ENCODE data around the gene HOXB6.

HOXB6 gene

DNA sequence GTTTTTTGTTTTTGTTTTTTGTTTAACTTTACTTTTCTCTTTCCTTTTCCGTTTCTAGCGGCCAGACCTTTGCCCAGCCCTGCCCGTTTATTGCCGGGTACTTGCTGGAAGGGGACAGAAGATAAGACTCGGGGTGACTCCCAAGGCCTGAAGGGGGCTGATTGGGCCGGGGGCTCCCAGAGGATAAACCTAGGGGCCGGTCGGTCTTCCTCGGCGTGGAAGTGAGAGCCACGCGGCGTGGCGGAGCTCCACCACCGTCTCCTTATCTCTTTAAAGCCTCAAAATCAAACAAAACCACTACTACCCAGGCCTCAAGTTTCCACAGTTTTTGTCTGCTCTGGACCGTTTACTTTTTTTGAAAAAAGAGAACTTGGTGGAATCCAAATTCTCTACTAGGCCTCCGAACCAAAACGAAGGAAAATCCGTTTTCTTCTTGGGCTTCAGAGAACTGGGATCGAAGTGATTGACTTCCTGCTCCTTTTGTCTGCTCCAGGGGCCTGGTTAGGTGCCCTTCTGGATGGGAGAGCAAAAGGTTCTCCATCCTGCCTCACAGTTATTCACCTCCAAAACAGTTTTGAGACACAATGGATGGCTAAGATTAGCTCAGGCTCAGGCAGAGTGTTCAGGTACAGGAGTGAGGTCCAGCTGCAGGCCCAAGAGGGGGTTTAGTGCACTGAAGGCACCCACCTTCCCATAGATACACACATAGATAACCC is 29.9 kb upstream of the HOXB6 start:
- DNase-seq: no peak

DNA sequence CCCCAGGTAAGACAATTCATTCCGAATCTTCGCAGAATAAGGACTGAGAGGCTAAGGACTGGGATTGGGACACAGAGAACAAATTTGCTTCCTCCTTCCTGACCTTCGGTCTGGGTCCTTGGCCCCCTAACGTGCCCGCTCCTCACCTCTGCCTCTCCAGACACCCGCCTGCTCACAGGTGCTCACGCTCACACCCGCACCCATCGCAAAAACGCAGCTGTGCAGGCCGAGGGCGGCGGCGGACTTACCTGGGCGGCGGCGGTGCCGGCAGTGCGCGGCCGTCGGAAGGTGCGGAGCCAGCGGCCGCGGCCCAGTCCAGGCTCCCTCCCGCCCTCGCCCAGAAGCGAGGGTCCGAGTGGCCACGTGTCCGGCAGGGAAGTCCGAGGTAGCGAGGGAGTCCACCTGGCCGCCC is 28.5 kb upstream of the HOXB6 start:
- DNase-seq: no peak

DNA sequence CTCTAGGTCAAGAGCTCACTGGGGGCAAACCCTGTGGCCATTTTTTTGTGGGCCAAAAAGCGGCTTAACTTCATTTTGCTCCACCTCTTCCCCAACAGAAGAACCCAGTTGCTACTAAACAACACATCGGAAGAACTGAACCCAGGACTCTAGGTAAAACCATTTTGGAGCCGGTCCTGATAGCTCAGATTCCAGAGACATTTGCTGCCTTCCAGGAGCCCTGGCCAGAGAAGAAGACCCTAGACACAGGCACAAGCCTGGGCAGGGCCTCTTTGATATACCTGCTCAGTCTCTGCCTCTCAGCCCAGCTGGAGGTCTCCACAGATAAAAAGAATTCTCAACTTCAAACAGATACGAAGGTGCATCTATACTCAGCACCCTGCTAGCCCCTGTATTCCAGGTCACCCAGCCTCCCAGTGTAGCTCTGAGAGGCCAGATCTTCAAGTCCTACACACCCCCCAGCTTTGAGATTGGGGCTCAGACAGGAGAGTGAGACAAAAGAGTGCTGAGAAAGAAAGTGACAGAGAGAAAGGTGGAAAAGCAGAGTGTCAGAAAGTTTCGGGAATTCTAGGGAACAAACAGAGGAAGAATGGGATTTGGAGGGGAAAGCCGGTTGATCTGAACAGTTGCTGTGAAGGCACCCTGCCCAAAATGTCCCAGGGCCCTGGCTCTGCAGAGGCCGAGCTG is 27.9 kb upstream of the HOXB6 start:
- no peak for DNase-seq

DNA sequence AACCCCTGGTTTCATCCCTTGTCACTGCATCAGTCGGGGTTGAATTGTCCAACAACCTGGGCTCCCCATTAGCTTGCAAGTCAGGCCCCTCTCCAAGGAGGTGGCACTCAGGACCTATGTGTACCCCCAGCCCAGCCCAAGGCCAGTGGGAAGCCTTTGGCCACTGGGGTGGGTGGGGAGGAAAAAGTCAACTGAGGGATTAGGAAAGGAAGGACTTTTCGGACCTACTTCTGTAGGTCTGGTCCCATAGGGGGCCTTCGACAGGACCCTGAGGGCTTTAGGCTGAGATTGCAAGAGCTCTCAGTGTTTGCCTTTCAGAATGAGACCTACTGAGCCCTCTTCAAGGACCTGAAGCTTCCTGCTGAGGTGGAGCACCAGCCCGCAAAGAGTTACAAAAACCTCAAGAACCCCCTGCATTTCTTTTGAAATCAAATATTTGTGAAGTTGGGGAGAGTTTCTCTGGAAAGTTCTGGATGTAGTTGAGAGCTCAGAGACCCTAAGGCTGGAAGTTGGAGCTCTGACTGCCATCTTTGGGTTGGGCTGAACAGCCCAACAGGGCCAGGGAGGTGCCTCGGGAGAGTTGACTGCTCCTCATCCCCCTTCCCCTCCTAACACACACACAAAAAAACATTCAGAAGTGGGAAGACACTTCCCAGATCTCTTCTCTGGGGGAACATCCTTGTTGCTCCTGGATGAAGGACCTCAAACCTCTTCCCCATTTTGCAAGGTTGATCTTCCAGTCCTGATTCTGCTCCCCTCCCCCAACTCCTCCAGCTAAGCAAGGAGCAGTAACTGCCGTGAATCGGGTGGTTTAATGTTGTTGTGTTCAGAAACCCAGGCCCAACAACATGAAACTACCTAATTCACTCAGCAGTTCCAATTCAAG is 27.1 kb upstream of the HOXB6 start:
- DNase-seq: no peak

DNA sequence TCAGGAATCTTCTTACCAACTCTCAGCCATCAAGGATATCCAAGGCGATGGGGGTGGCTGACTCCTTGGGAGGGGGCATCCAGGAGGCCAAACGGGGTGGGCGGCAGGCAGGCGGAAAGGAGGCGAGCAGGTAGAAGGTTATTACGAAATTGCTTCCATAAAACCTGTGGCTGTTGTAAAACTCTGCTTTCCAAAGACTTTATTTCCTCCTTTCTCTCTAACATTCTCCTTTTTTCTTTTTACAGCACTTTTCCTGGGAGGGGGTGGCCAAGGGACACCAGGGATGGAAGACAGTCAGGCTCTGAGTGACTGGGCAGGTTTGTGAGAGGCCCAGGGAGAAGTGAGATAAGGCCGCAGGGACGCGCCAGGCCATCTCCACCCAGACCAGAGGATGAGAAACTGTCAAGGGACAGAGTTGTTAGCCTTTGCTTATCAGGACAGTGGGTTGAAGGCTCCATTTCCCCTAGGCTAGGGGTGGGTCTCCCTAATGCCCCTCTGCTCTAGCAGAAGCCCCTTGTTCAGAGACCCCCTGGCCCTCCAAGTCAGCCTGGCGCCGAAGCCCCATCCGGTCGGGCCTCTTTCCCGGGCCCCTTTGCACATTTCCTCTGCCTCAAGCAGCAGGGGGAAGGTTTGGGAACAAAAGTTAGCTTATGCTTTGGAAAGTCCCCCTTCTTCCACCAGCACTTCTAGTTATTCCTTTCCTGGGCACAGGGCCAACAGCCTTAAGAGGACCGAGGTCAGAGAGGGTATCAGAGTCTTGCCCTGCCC is 26.3 kb upstream of the HOXB6 start:
- DNase-seq: no peak

DNA sequence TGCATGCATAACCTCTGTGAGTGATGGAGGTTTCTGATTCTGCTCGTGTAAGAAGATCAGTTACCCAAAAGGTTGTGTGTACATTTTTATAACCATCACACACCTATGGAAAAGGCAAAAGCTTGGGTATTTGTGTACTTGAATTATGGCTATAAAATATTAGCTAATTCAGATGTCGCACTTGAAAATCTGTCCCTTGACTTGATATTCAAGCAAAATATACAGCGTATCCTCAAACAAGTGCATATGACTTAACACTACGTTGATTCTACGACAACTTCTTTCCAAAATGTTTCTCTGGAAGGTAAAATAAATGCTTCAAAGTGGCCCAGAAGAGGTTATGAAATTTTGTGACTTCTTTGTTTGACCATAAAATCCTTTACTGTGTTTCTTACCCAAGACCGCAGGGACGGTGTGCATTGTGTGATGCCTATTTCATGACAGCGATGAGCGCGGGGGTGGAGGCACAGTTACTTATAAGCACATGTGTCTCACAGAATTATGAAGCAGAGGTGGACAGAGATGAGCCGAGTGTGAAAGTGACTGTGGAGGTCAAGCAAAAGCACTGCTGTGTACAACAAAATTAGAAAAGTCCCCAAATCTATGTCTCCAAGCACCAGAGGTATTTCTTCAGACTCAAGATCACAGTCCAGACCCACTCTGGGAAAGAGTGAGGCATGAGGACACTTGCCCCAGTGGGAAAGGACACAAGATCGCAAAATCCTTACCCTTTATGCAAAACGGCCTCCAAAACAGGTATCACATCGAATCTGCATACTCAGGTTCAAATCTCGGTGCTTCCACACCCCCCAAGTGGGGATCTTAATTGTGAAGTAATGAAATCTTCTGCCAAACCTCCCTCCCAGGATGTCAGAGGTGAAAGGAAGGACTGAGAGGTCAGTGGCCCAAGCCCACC is 25.5 kb upstream of the HOXB6 start:
- no peak for DNase-seq

DNA sequence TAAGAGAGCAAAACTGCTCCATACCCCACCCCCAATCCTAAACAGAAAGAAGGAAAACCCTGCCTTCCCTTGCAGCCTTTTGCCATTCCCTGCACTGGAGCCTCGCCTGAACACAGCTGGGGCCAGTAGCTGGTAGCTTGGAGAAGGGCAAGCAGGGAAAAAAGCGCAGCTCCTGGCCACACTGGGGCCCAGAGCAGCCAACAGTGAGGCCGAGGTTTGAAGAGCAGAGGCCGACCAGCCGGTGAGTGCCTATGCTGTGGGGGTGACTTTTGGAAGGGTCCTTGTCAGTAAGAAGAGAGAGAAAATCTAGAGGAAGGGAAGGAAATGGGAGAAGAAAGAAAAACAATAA is 24.6 kb upstream of the HOXB6 start:
- DNase-seq: no peak

DNA sequence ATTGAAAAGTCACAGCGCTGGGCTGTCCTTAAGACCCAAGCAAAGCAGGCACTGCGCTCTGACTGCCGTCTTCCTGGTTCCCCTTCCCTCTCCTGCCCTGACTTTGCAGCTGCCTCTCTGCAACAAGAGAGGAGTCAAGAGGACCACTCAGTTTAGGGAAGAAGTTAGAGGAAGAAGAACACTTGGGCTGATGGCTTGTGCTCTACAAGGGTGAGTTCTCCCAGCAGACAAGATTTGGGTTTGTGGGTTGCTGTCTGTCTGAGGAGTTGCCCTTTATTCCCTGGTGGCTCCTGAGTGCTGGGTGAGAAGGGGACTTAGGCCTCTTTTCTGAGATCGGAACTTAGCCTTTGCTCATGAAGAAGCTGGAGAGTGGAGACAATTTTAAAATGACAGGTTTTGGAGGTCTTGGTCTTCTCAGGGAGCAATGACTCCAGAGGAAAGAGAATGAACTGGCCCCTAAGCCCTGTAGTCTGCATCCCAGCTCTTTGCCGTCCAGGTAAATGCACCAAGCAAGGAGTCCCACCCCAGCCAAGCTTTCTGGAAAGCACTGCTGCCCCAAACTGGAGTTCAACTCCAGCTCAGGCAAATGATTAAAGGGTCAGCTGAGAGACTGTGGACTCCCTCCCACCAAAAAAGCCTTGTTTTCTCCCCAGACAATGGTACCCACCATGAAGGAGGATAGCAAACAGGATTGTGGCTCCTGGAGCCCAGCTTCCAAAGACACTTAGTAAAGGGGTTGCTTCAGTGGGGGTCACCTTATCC is 24.0 kb upstream of the HOXB6 start:
- DNase-seq: no peak

DNA sequence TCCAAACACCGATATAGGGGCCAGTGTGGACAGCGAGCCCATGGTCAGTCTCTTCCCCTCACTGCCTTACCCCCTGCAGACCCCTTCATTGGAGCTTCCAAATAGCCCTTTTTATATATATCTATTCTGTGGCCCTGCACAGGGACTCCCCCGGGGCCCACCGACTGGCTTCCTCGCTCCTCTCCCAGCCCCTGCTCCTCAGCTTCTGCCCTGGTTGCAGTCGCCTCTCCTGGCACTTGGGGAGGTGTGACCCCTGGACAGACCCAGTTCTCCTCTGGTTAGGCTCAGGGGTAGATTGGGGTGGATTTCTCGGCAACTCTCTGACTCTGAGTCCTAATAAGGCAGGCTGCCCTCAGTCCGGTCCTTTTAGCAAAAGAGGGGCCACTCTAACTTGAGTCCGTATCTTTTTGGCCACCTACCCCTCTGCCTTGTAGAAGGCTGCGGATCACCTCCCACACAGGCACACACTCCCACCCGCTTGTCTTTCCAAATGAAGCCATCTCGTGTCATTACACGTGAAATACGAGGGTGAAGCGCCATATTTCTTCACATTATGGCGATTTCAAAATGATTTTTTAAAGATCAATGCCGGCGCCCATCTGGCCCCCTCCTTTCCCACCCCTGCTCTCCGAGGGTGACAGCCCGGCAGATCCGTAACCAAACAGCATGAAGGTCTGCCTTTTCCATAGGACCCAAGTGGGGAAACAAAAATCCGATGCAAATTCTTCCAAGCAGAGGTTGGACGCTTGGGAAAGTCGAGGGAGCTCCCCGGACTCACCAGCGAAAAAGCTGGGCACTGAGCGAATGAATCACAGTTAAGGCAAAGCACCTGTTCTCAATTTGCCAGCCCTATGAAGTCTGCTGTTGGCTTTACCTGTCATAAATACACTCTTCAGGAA is 23.1 kb upstream of the HOXB6 start:
- no peak for DNase-seq

DNA sequence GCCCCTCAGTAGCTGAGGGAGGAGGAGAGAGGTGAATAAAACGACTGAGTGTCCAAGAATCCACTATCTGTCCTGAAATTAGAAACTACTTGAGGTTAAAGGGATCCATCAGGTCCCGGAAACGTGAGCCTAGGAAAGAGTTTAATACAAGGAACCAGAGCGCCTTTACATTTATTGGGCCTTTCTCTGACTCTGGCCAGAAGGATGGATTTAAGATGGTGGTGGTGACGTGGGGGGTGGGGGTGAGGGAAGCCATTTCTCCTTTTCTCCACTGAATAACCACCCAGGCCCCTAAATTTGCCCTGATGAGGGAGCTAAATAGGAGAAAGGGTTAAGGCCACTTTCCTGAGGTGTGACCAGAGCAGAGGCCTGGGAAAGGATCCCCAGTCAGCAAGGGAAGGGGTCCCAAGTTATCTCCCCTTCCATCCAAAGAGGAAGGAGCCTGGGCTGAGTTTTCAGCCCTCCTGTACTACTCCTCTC is 22.4 kb upstream of the HOXB6 start:
- DNase-seq: no peak

DNA sequence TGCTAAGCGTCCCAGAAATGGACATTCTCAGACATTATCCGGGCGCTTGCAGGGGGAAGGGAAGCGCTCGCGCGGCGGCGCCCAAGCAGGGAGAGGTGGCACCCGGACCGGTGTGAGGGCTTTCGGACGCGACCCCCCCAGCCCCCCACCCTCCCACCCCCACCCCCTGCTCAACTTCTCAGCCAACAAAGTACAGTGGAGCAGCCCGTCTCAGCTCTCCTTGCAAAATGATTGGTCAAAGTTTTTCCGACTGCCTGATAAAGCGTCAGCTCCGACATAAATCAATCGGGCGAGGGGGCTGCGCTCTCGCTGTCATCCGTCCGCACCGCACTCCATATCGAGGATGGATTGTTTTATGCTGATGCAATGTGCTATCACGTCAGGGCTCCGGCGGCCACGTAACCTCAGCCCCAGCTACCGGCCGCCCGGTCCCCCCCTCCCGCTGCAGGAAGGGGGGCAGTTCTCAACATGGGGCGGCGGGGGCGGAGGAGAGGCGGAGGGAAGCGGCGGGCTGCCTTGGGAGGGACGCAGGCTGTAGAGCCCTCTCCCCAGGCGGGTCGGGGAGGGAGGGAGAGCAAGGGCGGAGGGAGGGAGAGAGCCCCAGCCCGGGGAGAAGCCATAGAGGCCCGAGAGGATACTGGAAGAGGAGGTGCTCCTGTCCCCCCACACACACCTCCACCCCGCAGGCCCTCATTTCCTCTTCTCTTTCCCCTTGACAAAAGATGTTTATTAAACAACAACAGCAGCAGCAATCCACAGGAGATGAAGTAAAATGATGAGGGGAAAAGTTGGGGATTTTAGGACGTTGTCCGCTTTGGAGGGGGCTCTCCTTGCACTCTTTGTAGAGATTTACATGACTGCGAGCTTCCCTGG is 21.7 kb upstream of the HOXB6 start, which contains the start of gene HOXB9:
Gene HOXB9 (minus strand): TSS at position 114 of the 873 bp plus-strand sequence. CDS start 89 bp downstream, at position 25.
- peak; percentile 83 for DNase-seq

DNA sequence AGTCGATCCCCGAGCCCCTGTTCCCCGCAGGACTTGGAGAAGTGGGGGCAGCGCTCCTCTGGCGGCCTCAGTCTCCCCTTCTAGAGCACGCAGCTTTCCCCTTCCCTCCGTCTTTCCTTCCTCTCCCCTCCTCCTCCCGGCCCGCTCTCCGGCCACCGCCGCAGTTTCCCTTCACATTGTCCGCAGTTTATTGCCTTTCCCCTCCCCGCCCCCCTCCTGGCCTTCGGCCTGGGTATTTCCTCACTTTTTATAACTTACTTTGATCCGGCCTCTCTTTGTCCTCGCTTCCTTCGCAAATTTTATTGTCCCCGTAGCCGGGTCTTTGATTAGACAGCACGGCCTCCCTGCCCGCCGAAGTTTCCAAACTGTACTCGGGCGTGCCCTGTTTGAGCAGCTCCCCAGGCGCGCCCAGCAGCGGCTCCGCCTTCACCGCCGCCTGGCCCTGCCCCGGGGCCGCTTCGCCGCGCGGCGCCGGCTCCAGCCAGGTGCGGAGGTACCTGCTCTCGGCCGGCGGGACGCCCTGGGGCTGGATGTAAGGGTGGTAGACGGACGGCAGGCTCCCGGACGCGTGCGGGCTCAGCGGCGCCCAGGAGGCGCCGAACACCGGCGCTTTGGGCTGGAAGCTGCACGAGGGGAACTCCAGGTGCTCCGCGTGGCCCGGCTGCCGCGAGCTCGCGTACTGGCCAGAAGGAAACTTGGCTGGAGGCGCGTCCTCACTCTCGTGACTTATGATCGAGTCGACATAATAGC is 20.9 kb upstream of the HOXB6 start:
- peak; percentile 85 for DNase-seq

DNA sequence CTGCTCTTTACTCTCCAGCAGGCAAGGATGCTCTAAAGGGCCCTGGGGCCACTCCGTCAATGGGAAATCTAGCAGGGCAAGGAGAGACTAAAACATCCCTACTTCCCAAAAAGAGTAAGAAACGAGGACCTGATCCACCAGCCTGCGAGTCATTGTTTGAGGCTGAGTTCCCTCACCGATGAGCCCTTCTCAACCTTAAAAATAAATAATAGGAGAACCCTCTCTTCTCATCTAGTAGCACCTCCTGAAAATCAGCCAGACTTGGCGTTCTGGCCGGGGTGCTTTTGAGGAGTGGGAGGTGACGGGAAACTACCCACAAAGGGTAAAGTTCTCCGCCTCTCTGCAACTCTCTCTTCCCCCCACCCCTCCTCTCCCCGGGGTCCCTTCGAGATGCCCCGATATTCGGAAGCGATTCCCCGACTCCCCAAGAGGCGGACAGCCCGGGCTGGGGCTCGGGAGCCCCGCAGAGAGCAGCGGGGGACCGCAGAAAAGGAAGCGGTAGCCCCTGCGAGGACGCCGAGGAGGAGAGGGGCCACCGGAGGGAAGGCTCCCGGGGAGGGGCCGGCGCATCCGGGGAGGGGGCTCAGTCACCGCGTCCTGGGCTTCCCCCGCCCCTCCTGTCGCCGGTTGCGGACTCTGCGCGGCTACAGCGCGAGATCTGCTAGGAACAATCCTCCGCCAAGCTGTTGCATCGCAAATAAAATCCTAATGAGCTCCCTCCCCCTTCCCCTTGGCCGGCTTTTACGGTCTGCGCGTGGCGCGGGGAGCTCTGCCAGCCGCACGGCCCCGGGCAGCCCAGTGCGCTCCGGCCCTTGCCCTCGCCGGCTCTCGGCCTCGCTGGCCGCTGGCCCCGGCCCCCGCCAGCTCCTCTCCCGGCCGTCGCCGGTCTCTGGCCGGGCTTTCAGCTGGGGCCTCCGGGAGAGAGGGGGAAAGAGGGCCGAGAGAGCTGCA is 20.0 kb upstream of the HOXB6 start:
- DNase-seq: no peak

DNA sequence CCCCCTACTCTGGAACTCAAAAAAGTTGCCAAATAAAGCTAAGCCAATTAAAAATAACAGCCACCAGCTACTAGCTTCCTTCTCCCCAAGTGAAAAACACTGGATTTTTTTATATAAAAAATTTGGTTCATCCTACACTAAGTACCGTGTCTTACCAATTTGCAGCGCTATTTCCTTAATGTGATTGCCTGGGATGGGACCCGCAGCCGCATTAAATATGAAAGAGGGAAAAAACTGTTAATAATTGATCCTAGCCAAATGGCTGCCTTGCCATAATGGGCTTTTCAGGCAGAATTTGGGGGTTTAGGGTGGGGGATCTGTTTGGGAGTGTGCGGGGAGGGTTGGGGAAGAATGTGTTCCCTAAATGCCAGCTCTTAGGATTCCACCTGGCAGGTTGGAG is 19.3 kb upstream of the HOXB6 start:
- no peak for DNase-seq

DNA sequence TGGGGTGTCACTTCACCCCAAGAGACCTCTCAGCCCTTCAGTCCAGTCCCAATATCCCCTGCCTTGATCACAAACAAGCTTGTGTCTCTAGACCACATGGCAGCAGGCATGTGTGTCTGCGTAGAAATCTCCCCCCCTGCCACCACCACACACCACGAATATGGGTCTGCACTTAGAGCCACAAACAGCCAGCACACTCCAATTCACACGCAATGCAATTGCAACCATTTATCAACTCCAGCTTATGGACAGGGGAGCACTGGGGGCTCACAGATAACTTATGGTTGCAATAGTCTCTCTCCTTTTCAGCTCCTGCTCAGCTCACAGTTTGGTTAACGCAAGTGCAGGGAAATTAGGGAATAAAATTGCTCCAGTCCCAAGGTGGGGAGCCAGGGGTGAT is 18.8 kb upstream of the HOXB6 start:
- DNase-seq: no peak

DNA sequence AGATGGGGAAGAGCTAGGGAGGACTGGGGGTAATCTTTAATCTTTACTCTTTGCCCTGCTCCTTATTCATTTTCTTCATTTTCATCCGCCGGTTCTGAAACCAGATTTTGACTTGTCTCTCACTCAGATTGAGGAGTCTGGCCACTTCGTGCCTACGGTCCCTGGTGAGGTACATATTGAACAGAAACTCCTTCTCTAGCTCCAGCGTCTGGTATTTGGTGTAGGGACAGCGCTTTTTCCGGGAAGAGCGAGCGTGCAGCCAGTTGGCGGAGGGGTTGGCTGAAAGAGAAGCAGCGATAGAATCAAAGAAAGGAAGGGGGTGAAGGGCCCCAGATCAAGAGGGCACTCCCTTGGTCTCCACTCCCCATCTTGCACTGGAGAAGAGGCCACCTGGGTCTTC is 18.1 kb upstream of the HOXB6 start:
- no peak for DNase-seq

Data from activated CD8-positive, alpha-beta memory T cell treated with anti-CD3 and anti-CD28 coated beads for 24 hours (primary cell).